ENCODE measurements around the gene TPP1. TPM values are rescaled to one million over a fixed set of nuclear protein-coding genes. Genes with fewer than 3 reads are reported as not detected.
A peak's percentile ranks its signal among the peaks of the same experiment; 100 is the strongest.

The TPP1 gene
- total RNA-seq (2013), result 116 TPM
- polyA plus RNA-seq (100 to 1,000 TPM; 218 to 359 (median 271) TPM), polyA minus RNA-seq (276 and 514 TPM in 2 replicates), total RNA-seq (67.2 to 276 (median 99.3) reads per million in 11 experiments)

GRCh38 chr11:6619004-6619745 is at the start of gene TPP1:
Gene TPP1, minus strand, starts transcription at chr11:6619422. Its CDS starts 22 bp downstream, at chr11:6619400.
- peaks cover 28 to 33% of the 10 kb centered on the region in 2 donors for H3K36me3 ChIP-seq (replicated peaks in 1 of 2; ENCODE audit: control insufficient read depth in 1 of 2, insufficient read depth in 2 of 2, low read length in 2 of 2)
- H3K27ac ChIP-seq (ENCODE audit: low read depth in 1 of 2, low read length in 2 of 2), result peak within 1 kb of the TSS; percentile 96 to 99
- no peaks in the 10 kb centered on the region for H3K27me3 ChIP-seq (ENCODE audit: control insufficient read depth in 2 of 2, insufficient read depth in 2 of 2, low read length in 2 of 2)
- peaks cover 43% of the 10 kb centered on the region for H3K79me2 ChIP-seq (ENCODE audit: insufficient read depth, low read length)
- 0% methylated on average over 7 of the region's 16 CpGs for WGBS (ENCODE audit: insufficient coverage)
- peak; percentile 90 to 93 (median 92) for DNase-seq
- H3K4me2 ChIP-seq (replicated peaks; ENCODE audit: extremely low read depth, low read length, poor library complexity, severe bottlenecking), result peak within 1 kb of the TSS; percentile 93
- H4K20me1 ChIP-seq (ENCODE audit: insufficient read depth, low read length), result peaks cover 19% of the 10 kb centered on the region
- Mint-ChIP-seq H3K9me3 (no peaks in the 10 kb centered on the region), H3K36me3 (no peaks in the 10 kb centered on the region), H3K27me3 (ENCODE audit: low read depth in 3 of 3) (no peaks in the 10 kb centered on the region), H3K27ac (no peak within 1 kb of the TSS), H3K4me1 (peaks cover 18% of the 10 kb centered on the region), H3K4me3 (no peak within 1 kb of the TSS)
- peak within 1 kb of the TSS; percentile 61 to 95 (median 92) for H3K4me3 ChIP-seq (replicated peaks in 1 of 3; ENCODE audit: low read depth in 2 of 3, low read length in 3 of 3)
- no peaks in the 10 kb centered on the region for H3K9me3 ChIP-seq (replicated peaks in 1 of 2; ENCODE audit: control insufficient read depth in 1 of 2, insufficient read depth in 1 of 2, low read length in 2 of 2)
- H3K9ac ChIP-seq (ENCODE audit: insufficient read depth, low read length, poor library complexity, severe bottlenecking), result peak within 1 kb of the TSS; percentile 93
- TF ChIP-seq CTCF (IDR thresholded peaks at IDR 0.05), result no peak
- intact Hi-C loops (cut with micrococcal nuclease), result loop anchor here (2.0 to 10.0 kb wide), 2 partner anchors 16 to 384 kb away; partner anchors contain the start of genes CNGA4 (in 1 of the 2), FHIP1B (in 1 of the 2), ILK (in 1 of the 2) and RRP8 (in 1 of the 2)
- peaks cover 34 to 47% of the 10 kb centered on the region in 2 donors for H3K4me1 ChIP-seq (ENCODE audit: control insufficient read depth in 1 of 2, insufficient read depth in 2 of 2, low read length in 2 of 2)
- peak within 1 kb of the TSS; percentile 79 for H2AFZ ChIP-seq (ENCODE audit: insufficient read depth, low read depth, low read length, poor library complexity, severe bottlenecking)

GRCh38 chr11:6667733-6668374 is 48.6 kb upstream of the TPP1 start:
- no peaks in the 10 kb centered on the region for H3K27me3 ChIP-seq (ENCODE audit: control insufficient read depth in 2 of 2, insufficient read depth in 2 of 2, low read length in 2 of 2)
- no CpG with 5 or more reads among the region's 3 CpGs for WGBS (ENCODE audit: insufficient coverage)
- H2AFZ ChIP-seq (ENCODE audit: insufficient read depth, low read depth, low read length, poor library complexity, severe bottlenecking), result peak overlapping the region; percentile 22
- Mint-ChIP-seq H3K27ac (peak overlapping the region in 2 of 7 donors; percentile 44 to 55), H3K4me1 (peaks cover 6% of the 10 kb centered on the region), H3K27me3 (ENCODE audit: low read depth in 3 of 3) (peaks cover 1 to 6% (median 4%) of the 10 kb centered on the region in 3 donors), H3K4me3 (no peak overlapping the region), H3K9me3 (peaks cover 0 to 2% (median 0%) of the 10 kb centered on the region in 7 donors), H3K36me3 (no peaks in the 10 kb centered on the region)
- TF ChIP-seq CTCF (IDR thresholded peaks at IDR 0.05), result peak; percentile 74
- no peaks in the 10 kb centered on the region for H3K79me2 ChIP-seq (ENCODE audit: insufficient read depth, low read length)
- H3K9me3 ChIP-seq (replicated peaks in 1 of 2; ENCODE audit: control insufficient read depth in 1 of 2, insufficient read depth in 1 of 2, low read length in 2 of 2), result no peaks in the 10 kb centered on the region
- H4K20me1 ChIP-seq (ENCODE audit: insufficient read depth, low read length), result no peaks in the 10 kb centered on the region
- no peak overlapping the region for H3K4me3 ChIP-seq (replicated peaks in 1 of 3; ENCODE audit: low read depth in 2 of 3, low read length in 3 of 3)
- H3K27ac ChIP-seq (ENCODE audit: low read depth in 1 of 2, low read length in 2 of 2), result no peak overlapping the region
- intact Hi-C loops (cut with micrococcal nuclease), result loop anchor here in 1 of 2 donors (5.0 kb wide), 1 partner anchor 66 kb away; the partner anchor contains the start of genes ILK and RRP8
- H3K4me1 ChIP-seq (ENCODE audit: control insufficient read depth in 1 of 2, insufficient read depth in 2 of 2, low read length in 2 of 2), result peaks cover 0 to 3% of the 10 kb centered on the region in 2 donors
- no peak overlapping the region for H3K4me2 ChIP-seq (replicated peaks; ENCODE audit: extremely low read depth, low read length, poor library complexity, severe bottlenecking)
- DNase-seq, result peak in 2 of 3 donors; percentile 51
- no peak overlapping the region for H3K9ac ChIP-seq (ENCODE audit: insufficient read depth, low read length, poor library complexity, severe bottlenecking)
- no peaks in the 10 kb centered on the region for H3K36me3 ChIP-seq (replicated peaks in 1 of 2; ENCODE audit: control insufficient read depth in 1 of 2, insufficient read depth in 2 of 2, low read length in 2 of 2)
